GM18498 (cell line): Measurements from ENCODE around the gene KRT3.

Source experiments
- ATAC-seq: cut with Tn5 transposase; IDR thresholded peaks from one replicate; pipeline ENCODE4 v1.9.1; 2021; ENCODE audit warnings: mild to moderate bottlenecking, moderate library complexity; ENCODE audit not compliant: unreplicated experiment

Gene KRT3

GRCh38 chr12:52828156-52828555 lies 32.2 kb upstream of the KRT3 start:
- ATAC-seq: no peak

GRCh38 chr12:52827499-52828090 lies 31.7 kb upstream of the KRT3 start:
- no peak for ATAC-seq

GRCh38 chr12:52826611-52827498 lies 30.9 kb upstream of the KRT3 start:
- no peak for ATAC-seq

- no peak for ATAC-seq
Observed at GRCh38 chr12:52825961-52826360, 30.0 kb upstream of the KRT3 start.

- no peak for ATAC-seq
Observed at GRCh38 chr12:52824741-52825410, 29.0 kb upstream of the KRT3 start.

- no peak for ATAC-seq
Observed at GRCh38 chr12:52823761-52824450, 28.0 kb upstream of the KRT3 start.

GRCh38 chr12:52822771-52823510 lies 27.0 kb upstream of the KRT3 start:
- no peak for ATAC-seq

GRCh38 chr12:52821826-52822660 lies 26.1 kb upstream of the KRT3 start:
- no peak for ATAC-seq

GRCh38 chr12:52821071-52821730 lies 25.3 kb upstream of the KRT3 start:
- ATAC-seq: no peak

- ATAC-seq: no peak
Observed at GRCh38 chr12:52820521-52820920, 24.6 kb upstream of the KRT3 start.

GRCh38 chr12:52819731-52820510 lies 24.0 kb upstream of the KRT3 start:
- no peak for ATAC-seq

- no peak for ATAC-seq
Observed at GRCh38 chr12:52818887-52819420, 23.0 kb upstream of the KRT3 start.

- ATAC-seq: no peak
Observed at GRCh38 chr12:52818388-52818787, 22.5 kb upstream of the KRT3 start.

- ATAC-seq: no peak
Observed at GRCh38 chr12:52817699-52818238, 21.9 kb upstream of the KRT3 start.

GRCh38 chr12:52817003-52817698 lies 21.2 kb upstream of the KRT3 start:
- ATAC-seq: no peak

GRCh38 chr12:52815676-52816588 lies 20.0 kb upstream of the KRT3 start:
- no peak for ATAC-seq
